Endometrial microvascular endothelial cells (primary cell): ENCODE data around the gene KLHL8. TPM values are rescaled to one million over a fixed set of nuclear protein-coding genes. Genes with fewer than 3 reads are reported as not detected.

ENCODE experiments used
- in situ Hi-C: cut with HindIII; loops from 2 replicates; pipeline ENCODE4 v1.10.0; 2017; ENCODE audit warnings: low sequenced_read_pairs, low pct_unique_long_range_greater_than_20kb; ENCODE audit errors: inconsistent ontology term
- total RNA-seq: library from RNA; depleted of rRNA; stranded (reverse); fragments of >200 nt; gene quantifications from one replicate; pipeline ENCODE4 v1.2.3, GENCODE V29; 2015; ENCODE audit errors: inconsistent ontology term

Gene KLHL8
- 6.1 TPM for total RNA-seq

- in situ Hi-C loops, result no loop called here
Measured at GRCh38 chr4:87220094-87220822, at the start of gene KLHL8. TSS of gene KLHL8 (minus strand) at chr4:87220618. CDS start at chr4:87195539, 25,079 bp downstream.

- in situ Hi-C loops, result no loop called here
Measured at GRCh38 chr4:87270144-87270543, 49.7 kb upstream of the KLHL8 start.

DNA sequence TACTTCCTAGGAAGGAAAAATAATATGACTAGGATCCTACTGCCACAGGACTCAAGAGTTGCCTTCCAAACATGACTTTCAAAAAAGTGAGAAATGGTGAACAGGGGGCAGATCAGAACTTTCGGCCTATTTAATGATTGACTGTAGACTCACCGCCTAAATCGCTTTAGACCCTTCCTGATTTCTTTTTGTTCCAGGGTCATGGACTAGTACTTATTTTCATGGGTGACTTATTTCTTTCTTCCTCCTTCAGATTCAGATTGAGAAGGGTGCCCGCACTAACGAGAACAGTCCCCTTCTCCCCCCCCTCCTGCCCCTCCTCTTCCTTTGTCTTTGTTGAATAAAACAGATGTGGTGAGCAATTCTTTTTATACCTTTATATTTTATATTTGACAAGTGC lies 48.0 kb upstream of the KLHL8 start:
- in situ Hi-C loops, result no loop called here

GRCh38 chr4:87266986-87267385 lies 46.6 kb upstream of the KLHL8 start:
- in situ Hi-C loops, result no loop called here

GRCh38 chr4:87262886-87263285 lies 42.5 kb upstream of the KLHL8 start:
- in situ Hi-C loops, result no loop called here

DNA sequence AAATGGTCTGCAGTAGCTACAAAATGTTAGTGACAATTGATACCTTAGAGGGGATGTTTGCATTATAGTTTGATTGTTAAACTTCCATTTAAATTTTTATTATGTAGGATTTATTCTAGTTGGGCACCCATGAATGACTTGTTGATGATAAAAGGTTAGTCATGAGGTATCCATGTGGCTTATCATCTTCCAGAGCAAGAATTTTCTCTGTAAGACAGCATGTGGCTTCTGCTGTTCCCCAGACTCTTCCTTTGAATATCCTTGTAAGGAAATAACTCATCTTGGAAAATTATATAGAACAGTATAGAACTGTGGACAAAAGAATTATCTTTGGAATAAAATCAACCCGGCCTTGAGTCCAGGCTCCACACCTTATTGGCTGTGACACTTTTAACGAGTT lies 40.1 kb upstream of the KLHL8 start:
- in situ Hi-C loops, result no loop called here

- in situ Hi-C loops, result no loop called here
Measured at GRCh38 chr4:87258677-87259076, 38.3 kb upstream of the KLHL8 start.

DNA sequence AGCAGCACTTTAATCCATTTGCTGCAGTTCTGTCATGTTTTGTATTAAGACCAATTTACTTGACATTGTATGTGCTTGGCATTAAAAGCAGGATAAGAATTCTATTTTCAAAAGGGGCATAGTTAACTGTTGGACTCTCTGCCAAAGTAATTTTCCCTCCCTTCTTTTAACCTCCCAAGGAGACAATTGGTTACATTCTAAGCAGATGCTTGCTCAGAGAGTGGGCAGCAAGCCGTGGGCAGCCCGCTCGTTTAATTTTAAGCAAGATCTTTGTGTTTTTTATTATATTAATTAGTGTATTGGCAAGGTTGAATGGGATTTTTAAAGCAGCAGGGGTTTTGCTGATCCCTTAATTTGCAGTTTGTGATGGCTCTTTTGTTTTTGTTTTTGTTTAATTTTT lies 37.1 kb upstream of the KLHL8 start:
- in situ Hi-C loops, result no loop called here

DNA sequence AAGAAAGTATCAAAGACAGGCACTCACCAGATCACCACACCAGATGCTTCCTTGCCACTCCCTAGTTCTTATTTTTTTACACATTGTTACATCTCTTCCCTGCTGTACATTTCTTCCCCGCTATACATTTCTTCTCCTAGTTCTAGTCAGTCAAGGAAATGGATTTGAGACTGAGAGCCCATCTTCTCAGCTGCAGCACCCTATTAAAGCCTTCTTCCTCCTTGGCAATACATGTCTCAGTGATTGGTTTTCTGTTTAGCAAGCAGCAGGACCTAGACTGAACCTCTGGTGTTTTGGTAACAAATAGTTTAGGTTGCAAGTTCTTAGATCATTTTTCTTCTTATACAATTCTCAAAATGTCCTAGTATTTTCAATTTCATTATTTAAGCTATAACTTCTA lies 35.3 kb upstream of the KLHL8 start:
- in situ Hi-C loops, result no loop called here

DNA sequence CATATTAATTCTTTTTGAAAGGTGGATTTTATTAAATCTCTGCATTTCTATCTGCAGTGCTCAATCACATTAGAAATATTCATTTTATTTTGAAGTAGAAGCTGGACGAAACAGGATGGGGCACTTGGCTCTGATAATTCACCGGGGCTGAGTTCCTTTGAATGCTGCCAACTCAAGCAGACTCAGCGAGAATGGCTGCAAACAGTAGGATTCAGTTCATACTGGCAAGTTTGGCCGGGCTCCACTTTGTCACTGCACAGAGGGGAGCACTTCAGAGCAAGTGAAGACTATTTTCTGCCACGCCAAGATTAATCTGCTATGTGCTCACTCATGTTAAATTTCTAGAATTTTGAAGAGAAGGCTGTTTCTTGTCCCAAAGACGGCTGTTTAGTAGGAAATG lies 30.7 kb upstream of the KLHL8 start:
- in situ Hi-C loops, result no loop called here

DNA sequence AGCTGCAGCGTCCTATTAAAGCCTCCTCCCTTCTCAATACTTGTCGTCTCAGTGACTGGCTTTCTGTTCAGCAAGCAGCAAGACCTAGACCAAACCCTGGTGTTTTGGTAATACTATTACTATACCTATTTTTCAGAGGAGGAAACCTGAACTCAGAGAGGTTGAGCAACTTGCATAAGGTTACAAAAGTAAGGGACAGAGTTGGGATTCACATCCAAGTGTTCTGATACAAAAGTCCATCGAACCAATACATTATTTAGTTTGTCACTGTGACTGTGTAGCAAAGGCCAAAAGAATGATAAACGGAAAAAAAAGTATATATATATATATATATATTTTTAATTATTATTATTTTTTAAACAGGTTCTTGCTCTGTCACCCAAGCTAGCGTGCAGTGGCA lies 29.9 kb upstream of the KLHL8 start:
- in situ Hi-C loops, result no loop called here

- in situ Hi-C loops, result no loop called here
Measured at GRCh38 chr4:87249332-87250019, 29.1 kb upstream of the KLHL8 start.

DNA sequence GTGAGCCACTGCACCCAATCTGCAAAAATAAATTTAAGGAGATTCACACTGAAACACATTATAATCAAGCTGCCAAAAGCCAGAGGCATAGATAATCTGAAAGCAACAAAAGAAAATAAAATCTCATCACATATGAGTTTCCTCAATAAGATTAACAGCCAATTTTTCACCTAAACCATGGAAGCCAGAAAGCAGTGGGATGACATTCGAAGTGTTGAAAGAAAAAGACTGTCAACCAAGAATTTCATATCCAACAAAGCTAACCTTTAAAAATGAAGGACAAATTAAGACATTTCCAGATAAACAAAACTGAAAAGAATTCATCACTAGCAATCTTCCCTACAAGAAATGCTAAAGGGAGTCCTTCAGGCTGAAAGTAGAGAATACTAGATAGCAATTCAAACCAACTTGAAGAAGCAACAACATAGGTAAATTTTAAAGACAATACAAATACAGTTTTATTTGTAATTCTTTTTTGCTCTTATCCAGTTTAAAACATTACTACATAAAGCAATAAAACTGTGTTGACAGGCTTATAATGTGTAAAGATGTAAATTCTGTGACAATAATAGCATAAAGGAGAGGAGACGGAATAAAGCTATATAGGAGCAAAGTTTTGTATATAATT lies 23.1 kb upstream of the KLHL8 start:
- in situ Hi-C loops, result no loop called here

DNA sequence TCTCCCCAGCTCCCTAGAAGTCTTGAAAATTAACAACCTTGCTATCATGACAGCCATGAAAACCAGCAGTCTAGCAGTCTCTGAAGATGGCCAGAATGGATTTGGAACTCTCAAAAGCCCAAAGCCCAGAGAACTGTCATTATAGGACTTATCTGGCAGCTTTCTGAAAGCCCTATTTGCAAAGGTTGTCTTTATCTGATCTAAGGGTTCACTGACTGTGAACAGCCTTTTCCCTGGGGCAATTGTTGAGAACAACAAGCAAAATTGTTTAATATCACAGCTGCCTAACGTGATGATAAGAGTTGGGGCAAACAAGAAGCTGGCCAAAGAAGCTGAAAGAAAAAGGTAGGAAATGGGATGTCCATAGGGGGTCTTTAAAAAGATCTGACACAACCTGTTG lies 20.9 kb upstream of the KLHL8 start:
- in situ Hi-C loops, result no loop called here

GRCh38 chr4:87240341-87240740 lies 19.9 kb upstream of the KLHL8 start:
- in situ Hi-C loops, result no loop called here

GRCh38 chr4:87239821-87240220 lies 19.4 kb upstream of the KLHL8 start:
- in situ Hi-C loops, result no loop called here

GRCh38 chr4:87239194-87239593 lies 18.8 kb upstream of the KLHL8 start:
- in situ Hi-C loops, result no loop called here

GRCh38 chr4:87236861-87237260 lies 16.4 kb upstream of the KLHL8 start:
- in situ Hi-C loops, result no loop called here

DNA sequence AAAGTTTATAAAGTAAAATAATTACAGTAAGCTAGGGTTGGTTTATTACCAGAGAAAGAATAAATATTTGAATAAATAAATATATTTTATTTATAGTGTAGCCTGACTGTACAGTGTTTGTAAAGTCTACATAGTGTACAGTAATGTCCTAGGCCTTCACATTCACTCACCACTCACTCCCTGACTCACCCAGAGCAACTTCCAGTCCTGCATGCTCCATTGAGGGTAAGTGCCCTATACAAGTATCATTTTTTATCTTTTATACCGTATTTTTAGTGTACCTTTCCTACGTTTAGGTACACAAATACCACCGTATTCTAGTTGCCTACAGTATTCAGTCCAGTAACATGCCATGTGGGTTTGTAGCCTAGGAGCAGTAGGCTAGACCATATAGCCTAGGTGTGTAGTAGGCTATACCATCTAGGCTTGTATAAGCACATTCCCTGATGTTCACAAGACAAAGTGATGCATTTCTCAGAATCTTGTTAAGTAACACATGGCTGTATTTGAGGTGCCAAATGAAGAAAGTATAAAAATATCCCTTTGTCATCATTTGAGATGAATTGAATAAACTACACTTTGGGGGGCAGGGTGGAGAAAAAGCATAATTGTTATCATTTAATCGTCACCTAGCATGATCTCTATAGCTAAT lies 14.7 kb upstream of the KLHL8 start:
- in situ Hi-C loops, result no loop called here

- in situ Hi-C loops, result no loop called here
Measured at GRCh38 chr4:87232216-87232615, 11.8 kb upstream of the KLHL8 start.
